Measurements from ENCODE around the gene BTF3L4.

Gene BTF3L4

DNA sequence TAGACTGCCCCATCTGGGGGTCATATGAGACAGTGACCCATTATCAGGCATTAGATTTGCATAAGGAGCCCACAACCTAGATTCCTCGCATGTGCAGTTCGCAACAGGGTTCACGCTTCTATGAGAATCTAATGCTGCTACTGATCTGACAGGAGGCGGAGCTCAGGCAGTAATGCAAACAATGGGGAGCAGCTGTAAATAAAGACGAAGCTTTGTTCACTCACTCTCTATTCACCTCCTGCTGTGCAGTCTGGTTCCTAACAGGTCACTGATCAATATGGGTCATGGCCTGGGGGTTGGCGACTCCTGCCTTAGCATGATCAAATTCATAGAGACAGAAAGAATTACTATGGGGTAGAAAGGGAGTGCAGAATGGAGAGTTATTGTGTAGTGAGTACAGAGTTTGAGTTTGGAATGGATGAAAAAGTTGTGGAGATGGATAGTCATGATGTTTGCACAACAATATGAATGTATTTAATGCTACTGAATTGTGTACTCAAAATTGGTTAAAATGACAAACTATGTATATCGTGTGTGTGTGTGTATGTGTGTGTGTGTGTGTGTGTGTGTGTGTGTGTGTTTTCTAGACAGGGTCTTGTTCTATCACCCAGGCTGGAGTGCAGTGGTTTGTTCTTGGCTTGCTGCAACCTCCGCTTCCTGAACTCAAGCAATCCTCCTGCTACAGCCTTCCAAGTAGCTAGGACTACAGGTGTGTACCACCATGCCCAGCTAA lies 42.2 kb downstream of the BTF3L4 start:
- H3K4me3 ChIP-seq (replicated peaks in 1 of 2; ENCODE audit: low read depth in 2 of 2, low read length in 2 of 2) = no peak overlapping the region
- no peak for DNase-seq (ENCODE audit: low read depth in 2 of 2)

GRCh38 chr1:52102336-52103013 lies 46.4 kb downstream of the BTF3L4 start:
- H3K4me3 ChIP-seq (replicated peaks in 1 of 2; ENCODE audit: low read depth in 2 of 2, low read length in 2 of 2) = no peak overlapping the region
- TF ChIP-seq CTCF (IDR thresholded peaks at IDR 0.05; ENCODE audit: low read depth, low read length) = no peak
- DNase-seq (ENCODE audit: low read depth in 2 of 2) = no peak

More for the DNA sequence above, 42.2 kb downstream of the BTF3L4 start:
- no peak for TF ChIP-seq CTCF (IDR thresholded peaks at IDR 0.05; ENCODE audit: low read depth, low read length)

- no peak for TF ChIP-seq CTCF (IDR thresholded peaks at IDR 0.05; ENCODE audit: low read depth, low read length)
- no peak for DNase-seq (ENCODE audit: low read depth in 2 of 2)
- H3K4me3 ChIP-seq (replicated peaks in 1 of 2; ENCODE audit: low read depth in 2 of 2, low read length in 2 of 2) = no peak overlapping the region
Observed at GRCh38 chr1:52111492-52111891, 55.4 kb downstream of the BTF3L4 start.

DNA sequence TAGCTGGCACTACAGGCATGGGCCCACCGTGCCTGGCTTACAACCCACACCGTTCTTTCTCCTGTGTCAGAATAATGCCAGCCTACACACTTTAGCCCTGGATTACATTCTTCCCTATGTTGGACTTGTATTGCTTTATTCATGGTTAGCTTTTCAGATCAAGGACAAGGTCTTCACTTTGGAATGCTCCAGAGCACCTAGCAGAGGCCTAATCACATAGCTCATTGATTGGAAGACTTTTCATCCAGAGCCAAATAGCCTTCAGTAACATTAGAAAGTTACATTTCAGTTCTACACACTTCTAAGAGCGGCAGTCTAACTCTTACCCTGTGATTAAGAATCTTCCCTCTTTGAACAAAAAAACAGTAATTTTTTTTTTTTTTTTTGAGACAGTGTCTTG lies 56.4 kb downstream of the BTF3L4 start:
- H3K4me3 ChIP-seq (replicated peaks in 1 of 2; ENCODE audit: low read depth in 2 of 2, low read length in 2 of 2) = no peak overlapping the region
- TF ChIP-seq CTCF (IDR thresholded peaks at IDR 0.05; ENCODE audit: low read depth, low read length) = no peak
- DNase-seq (ENCODE audit: low read depth in 2 of 2) = no peak

GRCh38 chr1:52119301-52120079 lies 63.4 kb downstream of the BTF3L4 start:
- DNase-seq (ENCODE audit: low read depth in 2 of 2) = no peak
- TF ChIP-seq CTCF (IDR thresholded peaks at IDR 0.05; ENCODE audit: low read depth, low read length) = no peak
- H3K4me3 ChIP-seq (replicated peaks in 1 of 2; ENCODE audit: low read depth in 2 of 2, low read length in 2 of 2) = no peak overlapping the region

DNA sequence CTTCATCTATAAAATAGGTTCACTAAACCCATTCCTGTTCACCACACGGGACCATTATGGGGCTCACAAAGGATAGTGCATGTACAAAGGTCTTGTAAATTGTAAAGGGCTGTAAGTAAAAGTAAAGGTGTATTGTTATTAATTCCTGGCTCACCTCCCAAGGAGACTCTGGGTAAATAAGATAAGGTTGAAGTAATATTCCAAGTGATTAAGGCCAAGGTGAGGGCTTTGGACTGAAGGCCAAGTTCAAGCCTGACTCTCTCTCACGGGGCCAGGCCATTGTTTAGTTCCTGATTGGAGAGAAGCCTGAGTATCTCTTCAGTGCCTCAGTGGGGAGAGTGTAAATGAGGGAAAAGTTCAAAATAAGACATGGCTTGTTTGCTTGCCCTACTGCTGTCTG lies 66.3 kb downstream of the BTF3L4 start:
- DNase-seq (ENCODE audit: low read depth in 2 of 2) = no peak
- no peak overlapping the region for H3K4me3 ChIP-seq (replicated peaks in 1 of 2; ENCODE audit: low read depth in 2 of 2, low read length in 2 of 2)
- TF ChIP-seq CTCF (IDR thresholded peaks at IDR 0.05; ENCODE audit: low read depth, low read length) = no peak
